ENCODE data around the gene UTS2B. TPM values are rescaled to one million over a fixed set of nuclear protein-coding genes. Genes with fewer than 3 reads are reported as not detected.

Gene UTS2B
- total and polyA plus RNA-seq, 10 of the 15 experiments (the other 5 are each of a cell fraction or from before 2014, with no cell fraction given) = 0.15 to 0.72 (median 0.44) TPM

- H3K9me3 ChIP-seq (replicated peaks; ENCODE audit: control insufficient read depth, insufficient read depth, low read length) = no peaks in the 10 kb centered on the region
- no peak overlapping the region for H3K4me3 ChIP-seq
- no peak overlapping the region for H3K9ac ChIP-seq (ENCODE audit: control insufficient read depth, insufficient read depth, low read length)
- CTCF ChIA-PET = interaction anchor here (1.0 to 1.1 kb wide), 2 partner anchors 21 to 118 kb away, joined by 4 read pairs; no protein-coding TSS in a partner anchor
- FAIRE-seq (no peak), DNase-seq (ENCODE audit: low read depth, low spot score) (no peak), ATAC-seq (no peak)
- no peak overlapping the region for H2AFZ ChIP-seq (ENCODE audit: control insufficient read depth, low read depth, low read length)
- WGBS (ENCODE audit: insufficient coverage, insufficient replicate concordance, low lambda C conversion rate, missing lambda C conversion rate) = 87% methylated on average over 4 of the region's 4 CpGs
- no peak overlapping the region for H3K4me2 ChIP-seq (ENCODE audit: control insufficient read depth, insufficient read depth)
- H3K4me1 ChIP-seq (ENCODE audit: control insufficient read depth, insufficient read depth, low read length) = peaks cover 8% of the 10 kb centered on the region
- peaks cover 11 to 15% of the 10 kb centered on the region in 2 experiments for H3K36me3 ChIP-seq (ENCODE audit: control insufficient read depth in 2 of 2, insufficient read depth in 2 of 2, low read length in 1 of 2)
- no peaks in the 10 kb centered on the region for H4K20me1 ChIP-seq (ENCODE audit: control insufficient read depth, insufficient read depth)
- BruUV-seq (replicated peaks) = no TSS peak
- SMC1A ChIA-PET (ENCODE audit: uncharacterized antibody, unreplicated experiment) = interaction anchor here (0.7 to 11.9 kb wide), 9 partner anchors 8 to 127 kb away, joined by 3 to 208 read pairs (median 4); no protein-coding TSS in a partner anchor
- in situ Hi-C loops (cut with MboI) (no loop called here), intact Hi-C loops (cut with micrococcal nuclease; ENCODE audit: unreplicated experiment) (no loop called here)
- POLR2A ChIA-PET = interaction anchor here (0.5 to 1.3 kb wide), 2 partner anchors 10 to 209 kb away, joined by 3 to 5 read pairs; no protein-coding TSS in a partner anchor
- no peak overlapping the region for H3K27ac ChIP-seq (ENCODE audit: control insufficient read depth, insufficient read depth)
- RAD21 ChIA-PET (ENCODE audit: unreplicated experiment) = interaction anchor here (1.3 to 9.9 kb wide), 3 partner anchors 24 to 120 kb away, joined by 5 to 108 read pairs (median 72); no protein-coding TSS in a partner anchor
- no peaks in the 10 kb centered on the region for H3K27me3 ChIP-seq (replicated peaks in 1 of 2; ENCODE audit: control insufficient read depth in 2 of 2, insufficient read depth in 2 of 2, low read length in 1 of 2)
- no peak for TF ChIP-seq CEBPB (IDR thresholded peaks at IDR 0.05; ENCODE audit: borderline replicate concordance in 1 of 2, low read depth in 2 of 2, low read length in 2 of 2)
- no peak for TF ChIP-seq TAF1 (IDR thresholded peaks at IDR 0.05; ENCODE audit: borderline replicate concordance, low read depth, low read length)
- TF ChIP-seq MLLT1 (IDR thresholded peaks at IDR 0.05) = no peak
- TF ChIP-seq BCL11A (IDR thresholded peaks at IDR 0.05; ENCODE audit: low read depth, low read length) = no peak
- TF ChIP-seq RAD51 (IDR thresholded peaks at IDR 0.05) = no peak
- TF ChIP-seq FOXM1 (IDR thresholded peaks at IDR 0.05; ENCODE audit: low read depth, low read length) = no peak
- TF ChIP-seq ZBED1 (IDR thresholded peaks at IDR 0.05; ENCODE audit: borderline replicate concordance) = no peak
- TF ChIP-seq IKZF1 (conservative IDR thresholded peaks at IDR 0.05) = no peak
- no peak for TF ChIP-seq JUND (IDR thresholded peaks at IDR 0.05; ENCODE audit: low read depth, low read length)
- no peaks in the 10 kb centered on the region for H3K79me2 ChIP-seq (ENCODE audit: control insufficient read depth, insufficient read depth, low read length)
Measured at GRCh38 chr3:191363221-191363620, 32.9 kb upstream of the UTS2B start.
